Prostate gland (tissue), 2 donors: ENCODE measurements around the gene RBM33.
"Not testable (repeated sequence)": the region's sequence is repeated elsewhere in the genome, so short reads cannot be mapped to it uniquely, and the experiment has no call there.

Experiments
- CTCF ChIP-seq, 4 experiments: fragments of 200-600 bp in 2 of 4; fragments of 450-650 bp in 2 of 4; sonication (generic) in 2 of 4; IDR thresholded peaks; 1 replicate in 3 of 4; 2 replicates in 1 of 4; pipeline ENCODE4 v1.5.1; 2016 to 2019; ENCODE audit warnings: antibody characterized with exemption in 4 of 4, mild to moderate bottlenecking in 2 of 4, moderate library complexity in 2 of 4
- POLR2A ChIP-seq: fragments of 450-650 bp; IDR thresholded peaks from one replicate; pipeline ENCODE4 v1.6.1; 2016; ENCODE audit warnings: antibody characterized with exemption, mild to moderate bottlenecking
- POLR2AphosphoS5 ChIP-seq: sonication (generic); formaldehyde crosslinking; IDR thresholded peaks from one replicate; pipeline ENCODE4 v1.6.1; 2017; ENCODE audit warnings: antibody characterized with exemption

DNA sequence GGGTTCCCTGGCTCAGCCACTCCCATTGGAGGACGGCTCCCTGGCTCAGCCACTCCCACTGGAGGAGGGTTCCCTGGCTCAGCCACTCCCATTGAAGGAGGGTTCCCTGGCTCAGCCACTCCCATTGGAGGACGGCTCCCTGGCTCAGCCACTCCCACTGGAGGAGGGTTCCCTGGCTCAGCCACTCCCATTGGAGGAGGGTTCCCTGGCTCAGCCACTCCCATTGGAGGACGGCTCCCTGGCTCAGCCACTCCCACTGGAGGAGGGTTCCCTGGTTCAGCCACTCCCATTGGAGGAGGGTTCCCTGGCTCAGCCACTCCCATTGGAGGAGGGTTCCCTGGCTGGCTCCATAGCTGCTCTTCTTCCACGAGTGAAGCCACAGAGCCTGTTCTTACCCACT is 173.1 kb downstream of the RBM33 start:
- not testable (repeated sequence) for TF ChIP-seq POLR2A; POLR2AphosphoS5; CTCF (IDR thresholded peaks at IDR 0.05)
